Measurements from ENCODE around the gene HOXA2. TPM values are rescaled to one million over a fixed set of nuclear protein-coding genes. Genes with fewer than 3 reads are reported as not detected.

The HOXA2 gene
- total RNA-seq, 1 donor from 2014 or later = 0.20 TPM

GRCh38 chr7:27112955-27113949 lies 10.8 kb upstream of the HOXA2 start:
- DNase-seq (ENCODE audit: low read depth in 2 of 2) = peak; percentile 77 to 97

DNA sequence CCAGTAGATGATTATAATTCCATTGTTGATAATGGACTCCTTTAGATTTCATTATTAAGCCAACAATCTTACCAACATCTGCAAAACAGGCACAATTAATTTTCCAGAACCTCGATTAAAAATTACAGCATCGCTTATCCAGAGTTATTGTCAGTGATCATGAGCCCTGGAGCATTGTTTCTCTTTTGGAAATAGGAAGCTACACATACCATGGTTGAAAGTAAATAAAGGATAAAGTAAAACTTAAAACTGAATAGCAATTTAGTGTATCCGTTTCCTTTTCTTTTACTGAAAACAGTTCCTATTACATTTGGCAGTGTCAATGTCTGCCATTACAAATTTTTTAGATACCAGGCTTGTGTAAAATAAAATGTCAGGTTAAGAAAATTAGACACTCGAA lies 9.9 kb upstream of the HOXA2 start:
- peak; percentile 42 to 81 for DNase-seq (ENCODE audit: low read depth in 2 of 2)

- peak; percentile 30 to 64 for DNase-seq (ENCODE audit: low read depth in 2 of 2)
Measured at GRCh38 chr7:27111751-27112277, 9.3 kb upstream of the HOXA2 start.

DNA sequence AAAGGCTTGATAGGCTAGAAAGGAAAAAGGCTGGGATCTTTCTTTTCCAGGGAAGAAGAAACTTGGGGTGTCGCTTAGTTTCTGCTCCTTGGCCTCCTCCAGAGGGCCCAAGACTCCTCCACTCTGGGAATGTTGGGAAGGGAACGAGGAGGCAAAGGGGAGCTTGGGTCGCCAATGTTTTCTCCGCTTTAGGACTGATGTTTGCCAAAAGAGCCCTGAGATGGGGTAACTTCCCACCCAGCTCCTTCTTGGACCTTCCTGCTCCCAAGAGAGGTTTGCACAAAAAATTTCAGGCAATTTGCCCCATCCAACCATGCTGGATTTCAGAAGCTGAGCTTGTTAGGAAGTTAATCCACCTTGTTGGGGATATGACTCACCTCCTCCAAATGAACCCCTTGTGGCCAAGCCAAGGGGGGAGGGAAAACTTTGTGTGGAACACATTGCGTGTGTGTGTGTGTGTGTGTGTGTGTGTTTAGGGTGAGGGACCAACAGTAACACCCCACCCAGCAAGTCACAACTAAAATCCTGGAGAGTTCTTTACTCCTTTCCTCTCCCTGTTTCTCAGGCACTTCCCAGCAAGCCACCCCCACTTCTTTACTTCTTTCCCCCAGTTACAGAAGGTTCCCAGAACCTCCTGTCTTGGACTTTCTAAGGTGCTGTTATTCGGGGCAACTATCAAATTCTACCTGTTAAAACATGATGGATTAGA lies 8.7 kb upstream of the HOXA2 start:
- DNase-seq (ENCODE audit: low read depth in 2 of 2) = peak; percentile 79 to 92

DNA sequence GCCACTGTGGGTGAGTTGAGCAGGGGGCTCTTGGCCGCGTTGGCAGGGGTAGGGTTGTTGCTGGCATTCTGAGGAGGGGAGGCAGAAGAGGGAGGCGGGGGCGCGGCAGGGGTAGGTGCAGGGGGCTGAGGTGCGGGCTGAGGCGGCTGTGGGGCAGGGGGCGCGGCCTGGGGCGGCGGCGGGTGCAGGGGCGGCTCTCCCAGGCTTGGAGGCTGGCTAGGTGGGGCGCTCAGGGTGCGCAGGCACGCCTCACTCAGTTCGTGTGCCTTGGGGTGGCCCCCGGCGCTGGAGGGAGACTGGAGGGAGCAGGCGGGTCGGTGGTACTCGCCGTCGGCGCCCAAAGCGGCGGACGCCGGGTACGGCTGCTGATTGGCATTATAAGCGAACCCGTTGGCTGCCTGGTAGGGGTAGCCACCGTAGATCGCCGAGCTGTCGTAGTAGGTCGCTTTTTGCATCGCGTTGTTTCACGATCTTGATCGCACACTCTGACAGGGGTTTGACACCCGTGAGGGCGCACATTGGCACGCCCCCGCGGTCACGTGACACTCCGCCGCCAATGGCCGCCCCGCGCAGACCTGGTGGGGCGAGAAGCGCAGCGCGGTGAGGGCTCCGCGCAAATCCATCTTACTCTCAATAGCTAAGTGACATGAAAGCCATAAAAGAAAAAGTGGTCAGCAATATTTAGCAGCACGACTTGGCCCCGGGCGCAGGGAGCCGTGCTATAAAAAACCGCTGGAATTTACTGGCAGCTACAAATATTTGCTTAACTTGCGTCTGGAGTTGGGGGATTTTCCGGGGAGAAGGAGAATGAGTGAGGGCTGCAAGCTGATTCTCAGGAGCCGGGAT lies 7.9 kb upstream of the HOXA2 start:
- DNase-seq (ENCODE audit: low read depth in 2 of 2) = peak; percentile 25 to 27

DNA sequence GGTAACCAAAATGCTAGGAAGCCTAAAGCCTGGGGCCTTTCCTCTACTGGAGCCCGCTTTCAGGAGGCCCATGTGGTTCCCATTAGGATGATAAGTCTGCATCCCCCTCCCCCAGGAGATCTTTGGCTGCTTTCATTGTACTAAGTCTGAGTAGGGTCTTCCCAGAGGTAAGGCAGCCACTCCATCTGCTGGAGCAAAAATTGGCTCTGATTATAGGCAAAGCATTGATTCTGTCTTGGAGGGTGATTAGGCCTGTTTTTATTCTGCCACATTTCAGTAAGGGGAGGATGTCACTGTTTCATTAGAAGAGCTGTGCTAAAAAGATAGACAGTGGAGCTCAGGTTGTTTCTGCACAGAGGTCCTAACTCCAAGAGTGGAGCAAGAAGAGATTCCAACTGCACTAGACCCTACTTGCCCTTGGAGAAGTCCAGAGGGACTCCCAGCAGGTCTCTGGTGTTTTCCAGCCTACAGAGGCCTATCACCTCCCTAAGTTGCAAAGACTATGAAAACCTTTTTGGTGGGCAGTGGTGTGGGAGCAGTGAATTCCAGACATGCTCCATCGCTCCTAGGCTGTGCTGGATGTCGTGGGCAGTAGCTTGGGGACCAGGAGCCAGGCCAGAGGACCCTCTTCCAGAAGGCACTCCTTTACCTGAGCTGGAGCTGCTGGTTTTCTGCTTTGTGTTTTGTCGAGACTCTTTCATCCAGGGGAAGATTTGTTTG lies 7.1 kb upstream of the HOXA2 start:
- DNase-seq (ENCODE audit: low read depth in 2 of 2) = no peak

- peak; percentile 82 to 90 for DNase-seq (ENCODE audit: low read depth in 2 of 2)
Measured at GRCh38 chr7:27108390-27109127, 6.1 kb upstream of the HOXA2 start.

- DNase-seq (ENCODE audit: low read depth in 2 of 2) = peak; percentile 42 to 74
Measured at GRCh38 chr7:27107391-27108381, 5.2 kb upstream of the HOXA2 start.

- no peak for DNase-seq (ENCODE audit: low read depth in 2 of 2)
Measured at GRCh38 chr7:27106901-27107240, 4.4 kb upstream of the HOXA2 start.

DNA sequence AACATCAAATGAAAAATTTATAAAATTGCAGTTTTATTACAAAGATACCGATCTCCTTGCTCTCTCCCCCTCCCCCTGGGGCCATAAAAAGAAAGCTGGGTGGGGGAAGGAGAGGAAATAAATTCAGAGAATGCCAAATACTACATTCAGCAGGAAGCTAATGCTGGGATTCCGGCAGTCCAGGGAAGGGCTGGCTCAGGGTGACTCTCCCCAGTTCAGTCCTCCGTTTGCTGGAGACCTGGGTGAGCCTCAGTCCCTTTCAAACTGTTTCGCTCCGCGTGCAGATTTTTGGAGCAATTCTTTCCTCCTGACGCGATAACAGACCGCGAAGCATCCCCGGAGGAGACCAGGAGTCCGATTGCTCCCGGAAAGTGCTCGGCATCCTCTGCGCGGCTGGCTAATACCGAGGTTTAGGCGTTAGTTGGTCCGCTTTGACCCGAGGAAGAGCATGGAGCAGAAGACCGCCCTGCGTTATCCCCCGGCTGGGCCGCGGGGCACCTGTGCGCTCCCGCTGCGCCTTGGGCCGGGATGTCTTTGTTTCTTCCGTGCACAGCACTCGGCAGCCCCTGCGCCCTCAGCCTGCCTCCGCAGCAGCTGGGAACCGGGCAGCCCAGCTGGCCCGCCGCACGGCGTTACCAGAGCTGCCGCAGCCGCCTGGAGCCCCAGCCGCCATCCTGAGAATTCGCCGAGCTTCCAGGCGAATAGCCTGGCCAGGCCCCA lies 3.9 kb upstream of the HOXA2 start:
- DNase-seq (ENCODE audit: low read depth in 2 of 2) = peak; percentile 69 to 72

- no peak for DNase-seq (ENCODE audit: low read depth in 2 of 2)
Measured at GRCh38 chr7:27105301-27106031, 3.0 kb upstream of the HOXA2 start.

DNA sequence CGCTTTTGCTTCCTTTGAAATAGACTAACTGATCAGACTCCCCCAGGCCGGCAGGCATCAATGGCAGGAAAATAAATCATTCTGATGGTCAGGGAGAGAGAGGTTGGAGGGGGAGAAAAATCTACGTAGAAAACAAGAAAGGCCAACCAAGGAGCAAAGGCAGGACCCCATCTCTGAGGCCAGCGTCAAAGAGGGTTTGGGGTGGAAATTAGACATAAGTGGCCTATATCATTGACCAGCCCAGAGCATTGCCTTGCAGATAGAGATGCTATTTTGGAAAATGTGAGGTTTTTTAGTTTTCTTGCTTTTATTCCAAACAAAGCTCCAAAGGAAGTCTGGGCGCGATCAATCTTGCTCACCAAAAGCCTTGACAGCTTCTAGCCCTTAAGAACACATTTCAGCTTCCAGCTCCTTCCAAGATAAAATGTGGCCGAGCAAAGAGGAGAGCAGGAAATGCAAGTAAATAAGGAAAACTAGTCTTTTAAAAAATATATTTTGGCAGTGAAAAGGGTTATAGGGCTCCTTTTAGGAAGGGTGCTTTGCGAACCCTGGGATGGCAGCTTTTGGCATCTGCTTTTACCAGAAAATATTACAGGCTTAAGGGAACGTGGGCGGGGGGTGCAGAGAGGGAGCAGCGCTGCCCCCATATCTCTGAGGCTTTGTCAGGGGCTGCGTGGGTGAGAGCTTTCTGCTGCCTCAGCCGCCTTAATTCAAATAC lies 2.0 kb upstream of the HOXA2 start:
- peak in 1 of 2 donors; percentile 53 for DNase-seq (ENCODE audit: low read depth in 2 of 2)

DNA sequence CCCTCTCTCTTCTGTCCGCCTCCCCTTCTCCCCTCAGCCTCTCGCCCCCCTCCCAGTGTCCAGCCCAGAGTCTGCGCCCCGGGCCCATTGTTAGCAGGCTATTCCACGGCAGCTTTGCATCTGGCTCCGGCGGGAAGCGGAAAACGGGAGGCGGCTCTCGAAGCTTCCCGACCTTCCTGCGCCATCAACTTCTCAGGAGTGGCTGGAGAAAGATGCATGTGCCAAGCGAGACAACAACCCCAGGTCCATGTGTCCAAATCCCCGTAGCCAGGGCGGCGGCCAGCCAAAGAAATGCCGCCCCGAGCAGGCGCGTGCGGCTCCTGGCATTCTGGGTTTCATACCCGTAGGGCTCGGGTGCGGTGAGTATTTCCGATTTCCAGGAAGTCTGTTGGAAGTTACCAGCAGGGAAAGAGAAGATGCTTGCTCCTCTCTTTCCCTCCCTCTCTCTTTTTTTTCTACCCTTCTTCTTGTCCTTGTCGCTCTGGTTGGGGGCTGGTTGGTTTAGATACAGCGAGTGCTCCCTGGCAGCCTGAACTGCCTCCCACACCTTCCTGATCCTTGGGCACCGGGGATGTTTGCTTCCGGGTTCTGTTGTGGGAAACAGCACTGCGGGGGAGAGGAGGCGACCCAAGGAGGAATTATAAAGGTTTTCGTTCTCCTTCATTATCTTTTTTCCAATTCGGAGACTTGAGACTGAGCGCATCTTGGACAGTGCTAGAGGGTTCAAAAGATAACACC lies 1.2 kb upstream of the HOXA2 start:
- DNase-seq (ENCODE audit: low read depth in 2 of 2) = peak; percentile 43 to 51

GRCh38 chr7:27101957-27102580 lies 414 bp downstream of the HOXA2 start:
- DNase-seq (ENCODE audit: low read depth in 2 of 2) = peak; percentile 43 to 51

DNA sequence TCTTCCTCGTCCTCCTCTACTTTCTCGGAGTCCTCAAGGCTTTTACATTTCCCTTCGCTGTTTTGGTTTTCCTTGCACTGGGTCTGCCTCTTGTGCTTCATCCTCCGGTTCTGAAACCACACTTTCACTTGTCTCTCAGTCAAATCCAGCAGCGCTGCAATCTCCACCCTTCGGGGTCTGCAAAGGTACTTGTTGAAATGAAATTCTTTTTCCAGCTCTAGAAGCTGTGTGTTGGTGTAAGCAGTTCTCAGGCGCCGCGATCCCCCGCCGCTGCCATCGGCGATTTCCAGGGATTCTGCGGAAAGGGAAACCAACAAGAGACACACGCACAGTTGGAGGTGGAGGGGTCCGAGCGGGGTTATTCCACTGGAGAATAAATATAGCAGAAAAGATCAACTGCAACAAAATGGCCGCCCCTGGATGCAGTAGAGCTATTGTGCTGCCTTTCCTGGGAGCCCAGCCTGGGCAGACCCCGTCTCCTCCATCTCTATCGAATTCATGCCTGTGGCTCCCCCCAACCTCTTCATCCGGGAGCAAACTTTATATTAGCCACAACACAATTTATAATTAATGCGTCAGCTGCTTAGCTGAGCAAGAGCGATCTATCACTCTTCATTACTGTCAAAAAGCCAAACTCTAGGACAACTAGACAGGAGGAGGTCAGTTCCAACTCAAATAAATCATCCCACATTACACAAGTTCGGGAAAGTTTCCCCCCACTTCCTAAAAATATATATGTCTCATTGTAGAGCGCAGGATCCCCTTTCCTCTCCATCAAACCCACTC lies 1.1 kb downstream of the HOXA2 start:
- DNase-seq (ENCODE audit: low read depth in 2 of 2) = peak; percentile 76 to 81
